Measurements from ENCODE around the gene ABCB10.
A peak's percentile ranks its signal among the peaks of the same experiment; 100 is the strongest.
"Not testable (repeated sequence)": the region's sequence is repeated elsewhere in the genome, so short reads cannot be mapped to it uniquely, and the experiment has no call there.

ABCB10 gene

GRCh38 chr1:229506633-229507032 is 51.9 kb downstream of the ABCB10 start:
- no peak overlapping the region for H3K27ac ChIP-seq
- peak overlapping the region in 1 of 7 experiments; percentile 100 for H3K4me3 ChIP-seq

DNA sequence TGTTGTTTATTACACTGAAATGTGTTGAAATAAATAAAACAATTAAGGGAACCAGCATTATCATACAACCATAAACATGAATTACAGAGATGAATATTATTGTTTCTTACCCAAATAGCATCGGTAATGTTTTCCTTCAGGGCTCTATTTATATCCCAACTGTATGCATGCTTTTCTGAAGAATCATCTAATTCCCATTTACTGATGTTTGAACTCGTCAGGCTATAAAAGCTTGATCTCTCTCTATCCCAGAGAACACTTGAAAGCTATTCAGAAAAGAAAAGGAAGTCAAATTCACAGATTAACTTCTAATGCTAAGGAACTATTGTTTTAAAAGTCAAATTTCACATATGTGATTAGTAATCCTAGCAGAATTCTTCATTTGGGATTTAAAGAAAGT is 62.7 kb downstream of the ABCB10 start:
- H3K27ac ChIP-seq: no peak overlapping the region
- no peak overlapping the region for H3K4me3 ChIP-seq

GRCh38 chr1:229487181-229487580 is 71.3 kb downstream of the ABCB10 start:
- H3K27ac ChIP-seq: no peak overlapping the region
- no peak overlapping the region for H3K4me3 ChIP-seq

DNA sequence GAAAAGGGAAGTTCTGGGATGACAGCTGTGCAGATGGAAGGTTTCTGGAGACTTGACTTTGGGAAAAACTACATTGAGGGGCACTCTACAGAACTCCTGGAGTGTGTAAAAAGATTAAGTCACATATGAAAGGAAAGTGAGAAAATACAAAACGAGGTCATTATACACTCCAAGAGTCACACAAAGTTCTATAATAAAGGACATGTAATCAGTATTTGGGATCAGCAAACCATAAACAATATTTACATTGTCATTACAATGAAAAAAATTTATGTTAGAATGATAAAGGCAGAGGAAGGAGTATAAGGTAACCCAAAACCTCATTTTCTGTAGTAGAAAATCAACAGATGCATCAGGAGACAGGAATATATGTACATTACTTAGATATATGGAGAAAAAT is 73.2 kb downstream of the ABCB10 start:
- no peak overlapping the region for H3K27ac ChIP-seq
- no peak overlapping the region for H3K4me3 ChIP-seq

DNA sequence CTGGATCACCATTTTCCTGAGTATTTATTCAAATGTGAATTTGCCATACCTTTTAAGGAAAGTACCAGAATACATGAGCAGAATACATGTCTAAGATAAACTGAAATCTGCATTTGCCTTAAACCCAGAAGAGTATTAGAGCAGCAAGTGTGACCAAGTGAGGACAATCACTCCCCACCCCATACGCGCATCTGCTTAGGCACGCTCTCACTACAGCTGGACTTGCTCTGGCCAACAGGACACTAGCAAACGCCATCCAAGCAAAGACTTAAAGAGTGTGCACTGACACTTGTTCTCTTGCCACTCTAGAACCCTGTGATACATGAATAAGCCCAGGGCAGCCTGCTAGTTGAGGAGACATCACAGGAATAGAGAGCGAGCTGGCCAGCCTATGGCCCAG is 76.0 kb downstream of the ABCB10 start:
- H3K27ac ChIP-seq: no peak overlapping the region
- no peak overlapping the region for H3K4me3 ChIP-seq

DNA sequence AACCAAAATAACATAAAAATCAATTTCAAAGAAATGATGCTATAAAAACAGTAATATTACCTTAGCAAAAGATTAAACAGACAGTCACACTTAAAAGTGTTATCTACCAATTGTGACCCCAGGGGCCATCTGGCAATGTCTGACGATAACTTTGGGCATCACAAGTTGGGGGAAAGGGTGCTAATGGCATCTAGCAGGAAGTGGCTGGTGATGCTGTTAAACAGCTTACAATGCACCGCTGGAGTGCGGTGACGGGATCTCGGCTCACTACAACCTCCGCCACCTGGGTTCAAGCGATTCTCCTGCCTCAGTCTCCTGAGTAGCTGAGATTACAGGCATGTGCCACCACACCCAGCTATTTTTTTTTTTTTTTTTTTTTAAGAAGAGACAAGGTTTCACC is 78.0 kb downstream of the ABCB10 start:
- no peak overlapping the region for H3K4me3 ChIP-seq
- no peak overlapping the region for H3K27ac ChIP-seq

DNA sequence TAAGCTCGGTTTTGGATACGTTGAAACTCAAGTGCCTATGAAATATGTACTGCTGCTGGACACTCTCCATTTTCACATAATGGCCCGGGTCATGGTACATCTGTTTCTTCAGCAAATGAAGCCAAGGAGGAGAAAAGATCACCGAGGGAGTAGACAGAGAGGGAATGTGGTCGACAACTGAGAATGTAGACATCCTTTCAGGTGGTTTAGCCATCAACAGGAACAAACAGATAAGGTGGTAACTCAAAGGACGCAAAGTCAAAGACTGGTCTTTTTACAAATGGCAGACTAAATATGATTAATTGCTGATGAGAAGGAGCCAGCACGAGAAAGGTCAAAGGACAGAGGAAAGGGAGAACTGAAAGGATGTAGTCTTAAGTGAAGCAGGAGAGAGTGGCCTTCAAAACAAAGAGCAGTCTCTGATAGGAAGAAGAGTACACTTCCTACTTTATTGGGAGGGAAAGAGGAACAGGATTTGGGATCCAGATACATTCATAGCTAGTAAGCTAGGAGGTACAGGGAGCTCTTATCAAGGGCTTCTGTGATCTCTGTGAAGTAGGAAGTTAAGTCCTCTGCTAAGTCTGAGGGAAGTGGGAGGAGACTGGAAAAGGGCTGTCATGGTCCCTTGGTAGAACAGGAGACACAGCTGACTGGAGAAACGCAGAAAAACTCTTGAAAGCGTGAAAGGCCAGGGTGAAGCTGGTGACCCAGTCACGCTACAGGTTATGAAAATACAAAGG is 78.7 kb downstream of the ABCB10 start:
- Histone ChIP-seq H3K4me3 (no peak overlapping the region), H3K27ac (no peak overlapping the region)

GRCh38 chr1:229478852-229479251 is 79.7 kb downstream of the ABCB10 start:
- H3K27ac ChIP-seq: no peak overlapping the region
- H3K4me3 ChIP-seq: no peak overlapping the region

DNA sequence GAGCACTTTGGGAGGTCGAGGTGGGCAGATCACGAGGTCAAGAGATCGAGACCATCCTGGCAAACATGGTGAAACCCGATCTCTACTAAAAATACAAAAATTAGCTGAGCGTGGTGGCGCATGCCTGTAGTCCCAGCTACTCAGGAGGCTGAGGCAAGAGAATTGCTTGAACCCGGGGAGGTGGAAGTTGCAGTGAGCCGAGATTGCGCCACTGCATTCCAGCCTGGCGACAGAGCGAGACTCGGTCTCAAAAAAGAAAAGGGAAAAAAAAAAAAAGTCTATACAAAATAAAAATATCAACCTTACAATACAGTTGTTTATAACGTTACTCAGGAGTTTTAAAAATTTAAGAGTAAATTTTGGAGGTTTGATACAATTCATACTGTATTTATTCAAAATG is 82.6 kb downstream of the ABCB10 start:
- H3K4me3 ChIP-seq, H3K27ac ChIP-seq: not testable (repeated sequence)

GRCh38 chr1:229474509-229474908 is 84.0 kb downstream of the ABCB10 start:
- Histone ChIP-seq H3K4me3 (no peak overlapping the region), H3K27ac (no peak overlapping the region)

DNA sequence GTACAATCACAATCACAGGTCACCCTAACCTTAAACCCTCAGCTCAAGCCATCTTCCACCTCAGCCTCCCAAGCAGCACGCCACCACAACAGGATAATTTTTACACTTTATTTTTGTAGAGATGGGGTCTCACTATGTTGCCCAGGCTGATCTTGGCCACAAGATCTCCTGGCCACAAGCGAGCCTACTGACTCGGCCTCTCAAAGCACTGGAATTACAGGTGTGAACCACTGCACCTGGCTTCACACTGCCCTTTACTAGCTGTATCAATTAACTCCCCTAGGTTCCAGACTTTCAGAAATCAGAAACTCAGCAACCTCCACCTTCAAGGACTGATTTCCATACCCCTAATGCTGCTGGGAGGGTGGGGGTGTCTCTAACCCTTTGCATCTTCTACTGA is 87.3 kb downstream of the ABCB10 start:
- Histone ChIP-seq H3K4me3 (no peak overlapping the region), H3K27ac (no peak overlapping the region)

DNA sequence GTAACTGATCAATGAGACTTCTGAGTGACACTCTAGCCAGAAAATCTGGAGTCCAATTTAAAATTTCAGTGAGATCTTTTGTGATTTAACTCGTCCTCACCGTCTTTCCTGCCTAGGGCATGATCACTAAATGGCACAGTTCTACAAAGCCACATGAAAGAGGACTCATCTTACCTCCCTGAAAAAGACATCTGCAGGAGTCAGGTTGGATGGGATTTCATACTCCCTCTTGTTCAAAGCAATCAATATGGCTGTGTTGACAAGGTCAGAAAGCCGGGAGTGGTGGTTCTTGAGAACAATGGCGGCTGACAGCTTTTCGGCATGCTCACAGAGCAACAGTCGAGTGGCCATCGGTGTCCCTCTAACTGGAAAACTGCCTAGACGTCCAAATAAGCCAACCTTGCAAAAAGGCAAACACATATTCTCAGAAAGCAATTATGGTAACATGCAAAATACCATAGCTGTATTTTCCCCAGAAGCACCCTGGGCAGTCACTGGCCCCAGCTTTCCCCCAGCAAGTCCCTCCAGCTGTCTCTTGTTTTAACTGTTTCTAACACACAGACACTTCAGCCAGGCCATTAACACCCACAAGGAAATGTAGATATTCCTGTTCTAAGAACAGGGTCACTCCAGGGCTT is 88.0 kb downstream of the ABCB10 start:
- H3K27ac ChIP-seq: no peak overlapping the region
- H3K4me3 ChIP-seq: no peak overlapping the region

GRCh38 chr1:229466887-229467286 is 91.6 kb downstream of the ABCB10 start:
- Histone ChIP-seq H3K4me3 (no peak overlapping the region), H3K27ac (no peak overlapping the region)

Measured in skin epidermis (tissue), 12 donors.